HG03558 (cell line): ENCODE results near the gene OAF.
"Not testable (repeated sequence)": the region's sequence is repeated elsewhere in the genome, so short reads cannot be mapped to it uniquely, and the experiment has no call there.

ENCODE experiments used
- ATAC-seq: cut with Tn5 transposase; IDR thresholded peaks from one replicate; pipeline ENCODE4 v1.9.1; 2021; ENCODE audit warnings: moderate number of reproducible peaks; ENCODE audit not compliant: unreplicated experiment; ENCODE audit errors: extremely low read depth

OAF gene

DNA sequence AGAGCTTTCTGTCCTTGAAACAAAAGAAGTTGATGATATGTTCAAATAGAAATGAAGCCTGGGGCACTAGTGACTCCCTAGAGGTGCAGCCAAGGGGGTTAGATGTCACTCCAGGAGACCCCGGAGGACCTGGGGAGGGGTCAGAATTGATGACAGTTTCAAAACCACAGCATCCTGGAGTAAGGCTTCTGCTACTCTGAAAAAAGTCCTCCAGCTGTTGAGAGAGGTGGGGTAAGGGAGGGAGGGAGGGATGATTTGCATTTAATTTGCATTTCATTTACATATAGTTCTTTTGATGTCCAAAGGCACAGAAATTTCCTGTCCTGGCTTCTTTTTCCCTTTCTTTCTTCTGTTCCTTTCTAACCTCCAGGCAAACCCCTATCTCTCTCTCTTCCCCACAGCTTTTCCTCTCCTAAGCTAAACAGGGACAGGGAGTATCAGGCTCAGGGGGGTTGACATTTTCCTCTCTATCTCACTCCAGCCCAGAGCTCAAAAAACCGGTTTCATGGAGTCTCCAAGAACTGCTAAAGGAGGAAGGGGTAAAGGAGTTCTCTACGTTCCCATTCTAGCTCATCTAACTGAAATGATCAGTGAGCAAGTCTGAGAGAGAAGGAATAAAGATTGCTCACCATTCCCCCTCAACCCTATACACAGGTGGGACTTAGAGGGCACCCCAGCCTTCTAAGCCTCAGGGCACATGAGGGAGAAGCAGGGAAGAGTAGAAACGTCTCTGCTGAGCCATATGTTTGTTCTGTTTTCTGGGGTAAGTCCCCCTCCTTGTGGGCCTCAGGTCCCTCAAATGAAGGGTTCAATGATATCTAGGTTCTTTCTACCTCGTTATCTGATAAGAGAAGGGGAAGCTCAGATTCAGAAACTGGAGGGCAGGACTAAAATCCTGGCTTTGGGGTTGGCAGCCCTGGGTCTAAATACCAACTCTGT is 25.6 kb downstream of the OAF start:
- no peak for ATAC-seq

DNA sequence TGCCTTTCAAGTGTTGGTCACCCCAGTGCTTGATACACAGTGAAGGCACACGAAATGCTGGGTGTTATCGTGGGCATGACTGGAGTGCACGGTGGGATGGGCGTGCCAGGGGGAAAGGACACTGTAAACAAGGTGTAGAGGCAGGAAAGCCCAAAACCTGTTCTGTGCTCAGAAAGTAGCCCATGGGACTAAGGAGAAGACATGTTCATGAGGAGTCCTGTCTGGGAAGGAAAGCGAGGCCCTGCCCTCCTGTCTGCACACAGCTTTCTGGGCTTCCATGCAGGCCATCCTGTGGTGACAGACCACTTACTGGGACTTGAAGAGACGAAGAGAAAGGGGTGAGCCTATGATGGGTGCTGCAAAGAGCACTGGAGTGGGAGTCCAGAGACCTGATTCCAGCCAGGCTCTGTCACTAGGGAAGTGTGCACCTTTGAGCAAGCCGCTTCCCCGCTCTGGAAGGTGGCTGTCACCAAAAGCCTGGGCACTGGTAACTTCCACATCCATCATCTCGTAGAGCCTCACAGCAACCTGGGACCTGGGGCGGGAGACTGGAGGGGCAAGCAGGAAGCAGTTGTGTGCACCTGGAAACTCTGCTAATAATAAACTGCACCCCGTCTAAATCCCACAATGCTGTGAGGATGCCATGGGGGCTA is 28.3 kb downstream of the OAF start:
- no peak for ATAC-seq

DNA sequence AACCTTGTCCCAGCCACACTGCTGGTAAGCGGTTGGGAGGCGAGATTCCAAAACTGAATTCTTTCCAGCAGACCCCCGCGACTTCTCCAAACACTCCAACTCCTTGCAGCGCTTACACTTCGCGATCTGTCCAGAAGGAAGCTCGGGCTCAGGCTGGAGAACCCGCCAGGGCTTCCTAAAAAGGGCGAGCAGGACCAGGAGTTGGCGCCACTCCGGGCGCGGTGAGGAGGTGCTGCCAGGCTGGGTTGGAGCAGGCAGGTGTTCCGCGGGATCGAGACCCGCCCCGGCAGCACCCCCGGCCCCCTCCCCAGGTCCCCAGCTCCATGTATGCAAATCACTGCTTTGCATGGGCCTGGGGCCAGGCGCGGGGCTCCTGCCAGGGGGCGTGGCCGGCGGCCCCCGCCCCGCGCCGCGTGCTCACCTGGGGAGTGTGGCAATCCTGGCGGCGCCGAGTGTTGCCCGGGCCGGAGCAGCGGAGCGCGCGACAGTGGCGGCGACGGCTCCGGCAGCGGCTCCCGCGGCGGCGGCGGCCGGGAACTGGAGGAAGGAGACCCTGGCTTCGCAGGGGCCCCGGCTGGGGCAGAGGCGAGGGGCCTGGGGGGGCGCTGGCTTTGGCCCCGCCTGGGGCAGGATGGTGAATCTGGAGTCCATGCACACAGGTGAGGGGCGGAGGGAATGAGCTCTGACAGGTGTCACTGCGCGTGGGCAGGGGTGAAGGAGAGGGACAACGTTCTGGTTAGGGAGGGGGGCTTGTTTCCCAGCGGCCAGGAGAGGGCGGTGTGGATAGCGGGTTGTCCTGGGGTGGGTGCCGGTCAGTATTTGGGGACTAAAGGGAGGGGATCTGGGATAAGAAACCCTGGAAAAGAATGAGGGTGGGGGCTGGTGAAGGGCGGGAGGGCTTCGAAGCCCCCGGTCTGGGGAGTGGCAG is 29.1 kb downstream of the OAF start, which contains the start of gene POU2F3:
Gene POU2F3 (plus strand): TSS at position 428 of the 928 bp plus-strand sequence. CDS start 204 bp downstream, at position 632.
- no peak for ATAC-seq

DNA sequence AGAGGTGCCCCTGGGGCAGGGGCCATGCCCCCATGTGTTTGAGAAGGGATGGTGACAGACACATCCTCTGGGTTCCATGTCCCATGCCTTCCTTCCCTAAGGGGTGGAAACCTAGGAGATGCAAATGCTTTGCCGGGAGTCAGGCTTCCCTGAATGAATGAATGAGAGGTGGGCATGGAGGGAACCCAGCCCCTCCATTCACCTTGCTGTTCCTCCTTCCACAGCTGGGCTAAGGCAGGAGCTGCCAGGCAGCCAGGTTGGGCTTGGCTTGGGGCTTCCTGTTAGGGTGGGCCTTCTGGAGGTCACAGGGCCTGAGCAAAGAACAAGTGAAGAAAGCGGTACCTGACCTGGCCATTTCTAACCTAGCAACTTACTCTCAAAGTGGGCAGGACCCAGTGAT is 30.0 kb downstream of the OAF start:
- no peak for ATAC-seq

DNA sequence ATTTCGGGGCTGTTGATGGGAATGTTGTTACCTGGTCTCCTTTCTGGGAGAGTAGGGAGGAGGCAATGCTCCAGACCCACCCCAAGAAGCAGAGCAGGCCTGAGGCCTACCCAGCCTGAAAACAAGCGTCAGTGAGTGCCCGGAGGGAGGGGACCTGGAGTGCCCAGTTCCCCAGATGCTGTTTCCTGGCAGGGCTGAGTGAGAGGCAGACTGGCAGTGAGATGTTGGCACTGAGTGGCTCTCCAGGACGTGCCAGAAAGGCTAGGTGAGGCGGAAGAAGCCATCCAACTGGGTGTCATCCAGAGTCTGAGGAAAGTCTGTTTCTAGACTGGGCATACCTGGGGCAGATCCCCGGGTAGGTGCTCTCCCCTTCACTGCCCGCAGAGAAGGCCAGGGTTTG is 30.4 kb downstream of the OAF start:
- ATAC-seq, result no peak

DNA sequence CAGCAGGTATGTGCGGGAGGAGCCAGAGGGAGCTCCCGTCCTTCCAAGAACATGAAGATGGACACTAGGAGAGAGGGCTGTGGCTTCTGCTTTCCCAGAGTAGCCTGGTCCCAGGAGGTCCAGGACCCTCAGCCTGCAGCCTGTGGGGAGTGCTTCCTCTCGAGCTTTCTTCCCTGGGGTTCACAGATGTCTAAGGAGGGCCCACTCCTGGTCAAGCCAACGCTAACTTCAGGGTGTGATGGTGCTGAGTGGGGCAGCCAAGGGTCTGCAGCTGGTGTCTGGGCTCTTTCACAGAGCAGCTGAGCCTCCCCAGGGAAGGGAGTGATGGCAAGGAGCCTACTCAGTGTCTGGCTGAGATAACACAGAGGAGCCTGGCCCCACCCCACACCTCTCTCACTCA is 32.4 kb downstream of the OAF start:
- no peak for ATAC-seq

DNA sequence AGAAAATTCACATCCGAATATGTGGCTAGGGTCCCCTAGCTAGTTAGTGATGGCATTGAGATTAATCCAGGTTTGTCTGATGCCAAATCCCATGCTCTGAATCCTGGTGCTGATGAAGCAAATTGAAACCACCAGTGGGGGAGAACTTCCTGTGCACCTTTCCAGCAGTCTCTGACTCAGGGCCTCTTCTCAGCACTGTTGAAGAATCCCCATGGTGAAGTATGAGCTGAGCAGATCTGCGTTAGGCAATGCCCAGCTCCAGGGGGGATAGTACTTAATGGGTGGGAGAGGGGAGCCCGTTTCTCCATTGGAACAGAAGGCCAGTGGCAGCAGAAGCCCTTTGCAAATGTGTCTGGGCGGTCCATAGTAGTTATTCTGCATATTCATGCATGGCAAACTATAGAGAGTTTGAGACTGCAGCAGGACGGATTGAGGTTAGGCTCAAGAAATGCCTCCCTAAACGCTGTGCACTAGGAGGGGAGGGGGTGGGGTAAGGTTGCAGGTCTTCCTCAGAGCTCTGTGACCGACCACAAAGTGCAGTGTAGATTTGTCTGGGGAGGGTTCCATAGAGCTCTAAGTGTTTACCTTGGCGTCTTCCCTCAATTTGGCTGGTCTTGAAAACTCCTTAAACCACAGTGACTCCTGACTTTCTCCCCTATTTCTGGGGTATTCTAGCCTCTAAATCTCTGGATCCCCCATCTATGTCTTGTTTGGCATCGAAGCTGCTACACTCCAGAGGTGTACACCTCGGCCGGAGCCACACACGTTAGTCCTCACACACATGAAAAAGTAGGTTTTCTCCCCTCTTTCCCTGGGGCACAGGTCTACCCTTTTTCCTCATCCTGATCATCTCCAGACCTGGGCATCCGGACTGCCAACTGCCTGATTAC is 33.9 kb downstream of the OAF start:
- no peak for ATAC-seq

DNA sequence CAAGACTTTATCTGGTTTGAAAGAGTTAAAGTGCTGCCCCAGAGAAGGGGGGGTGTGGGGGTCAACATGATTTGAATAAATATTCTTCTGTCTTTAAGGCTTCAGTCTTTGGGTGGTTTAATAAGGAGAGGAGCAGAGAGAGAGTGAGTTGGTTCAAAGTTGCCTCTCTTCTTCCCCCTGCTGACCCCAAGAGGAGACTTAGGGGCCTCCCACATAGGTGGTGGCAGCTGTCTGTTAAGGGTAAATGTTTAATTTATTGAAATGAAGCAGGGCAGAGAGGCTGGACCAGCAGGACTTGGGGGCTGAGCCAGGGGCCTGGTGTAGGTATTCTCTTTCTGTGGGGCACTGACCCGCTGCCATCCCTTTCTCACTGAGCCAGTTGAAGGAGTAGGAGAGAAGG is 34.6 kb downstream of the OAF start:
- ATAC-seq, result no peak

DNA sequence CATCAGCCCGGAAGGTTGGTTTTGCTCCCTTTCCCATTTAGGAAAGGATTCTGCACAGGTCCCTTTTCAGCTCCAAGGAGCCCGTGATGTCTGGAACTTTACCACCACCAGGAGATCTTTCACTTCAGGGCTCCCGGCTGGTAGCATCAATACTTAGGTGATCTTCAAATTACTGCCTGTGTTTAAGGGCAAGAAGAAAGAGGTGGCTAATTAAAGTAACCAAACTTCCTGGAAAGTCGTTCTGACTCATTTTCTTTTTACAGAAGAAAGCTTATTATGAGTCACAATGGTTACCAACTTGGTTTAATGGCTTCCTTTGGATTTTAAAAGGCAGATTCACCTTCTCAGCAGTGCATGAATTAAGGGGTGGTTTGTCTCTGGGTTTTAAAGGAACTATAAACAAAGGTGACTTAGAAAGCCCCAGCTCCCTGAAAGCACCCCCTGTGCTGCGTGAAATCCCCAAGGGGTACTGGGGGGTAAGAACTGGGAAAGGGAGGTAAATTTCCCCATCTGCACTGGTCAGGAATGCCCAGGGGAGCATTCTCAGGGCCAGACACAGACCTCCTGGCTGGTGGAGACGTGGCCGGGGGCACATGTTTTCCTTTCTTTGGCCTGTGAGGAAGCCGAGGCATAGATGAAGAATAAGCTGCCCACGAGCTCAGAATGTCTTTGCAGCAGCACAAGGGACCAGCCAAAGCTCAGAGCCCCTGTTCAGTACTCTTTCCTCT is 37.9 kb downstream of the OAF start:
- peak; percentile 66 for ATAC-seq

DNA sequence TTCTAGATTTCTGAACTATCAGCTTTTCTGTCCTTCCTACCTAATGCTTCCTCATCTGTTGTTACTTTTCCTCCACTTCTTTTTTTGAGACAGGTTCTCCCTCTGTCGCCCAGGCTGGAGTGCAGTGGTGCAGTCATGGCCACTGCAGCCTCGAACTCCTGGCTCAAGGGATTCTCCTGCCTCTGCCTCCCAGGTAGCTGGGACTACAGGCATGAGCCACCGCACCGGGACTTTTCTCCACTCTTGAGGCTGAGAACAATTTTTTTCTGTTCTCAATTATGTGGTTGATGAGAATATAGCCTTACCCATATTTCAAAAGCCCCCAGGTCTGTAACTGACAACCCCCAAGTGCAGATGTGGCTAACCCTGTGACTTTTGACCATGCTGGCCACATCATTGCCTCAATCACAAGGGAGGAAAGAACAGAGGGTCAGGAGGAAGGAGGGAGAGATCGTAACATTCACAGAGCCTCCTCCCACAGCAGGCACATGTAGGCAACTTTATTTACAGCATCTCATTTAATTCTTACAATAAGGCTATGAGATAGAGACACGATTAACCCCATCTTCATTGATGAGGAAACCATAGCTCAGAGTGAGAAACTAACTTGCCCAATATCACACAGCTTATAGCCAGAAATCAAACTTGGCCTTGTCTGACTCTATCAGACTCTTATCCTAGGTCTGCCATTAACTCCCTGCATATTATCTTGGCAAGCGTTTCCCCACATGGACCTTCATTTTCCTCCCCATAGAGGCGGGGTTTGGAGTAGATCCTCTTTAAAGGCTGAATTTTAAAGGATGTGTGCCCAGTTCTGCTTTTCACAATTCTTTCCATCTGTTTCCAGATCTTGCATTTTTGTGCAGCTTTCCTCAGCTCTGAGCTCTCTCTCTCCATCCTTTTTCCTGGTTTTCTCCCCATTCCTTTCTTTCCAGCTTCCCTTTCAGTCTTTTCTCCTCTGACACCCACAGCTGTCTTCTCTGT is 38.7 kb downstream of the OAF start:
- no peak for ATAC-seq

DNA sequence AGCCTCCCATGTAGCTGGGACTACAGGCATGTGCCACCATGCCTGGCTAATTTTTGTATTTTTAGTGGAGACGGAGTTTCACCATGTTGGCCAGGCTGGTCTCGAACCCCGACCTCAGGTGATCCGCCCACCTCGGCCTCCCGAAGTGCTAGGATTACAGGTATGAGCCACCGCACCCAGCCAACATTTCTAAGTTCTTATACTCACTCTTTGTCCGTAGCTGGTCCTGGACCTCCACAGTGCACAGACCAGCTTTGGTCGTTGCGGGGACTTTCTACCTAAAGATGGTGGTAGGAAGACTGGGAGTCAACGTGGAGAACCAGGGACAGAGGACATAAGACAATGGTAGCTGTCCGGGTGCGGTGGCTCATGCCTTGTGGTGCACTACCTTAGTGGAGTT is 42.5 kb downstream of the OAF start:
- not testable (repeated sequence) for ATAC-seq

DNA sequence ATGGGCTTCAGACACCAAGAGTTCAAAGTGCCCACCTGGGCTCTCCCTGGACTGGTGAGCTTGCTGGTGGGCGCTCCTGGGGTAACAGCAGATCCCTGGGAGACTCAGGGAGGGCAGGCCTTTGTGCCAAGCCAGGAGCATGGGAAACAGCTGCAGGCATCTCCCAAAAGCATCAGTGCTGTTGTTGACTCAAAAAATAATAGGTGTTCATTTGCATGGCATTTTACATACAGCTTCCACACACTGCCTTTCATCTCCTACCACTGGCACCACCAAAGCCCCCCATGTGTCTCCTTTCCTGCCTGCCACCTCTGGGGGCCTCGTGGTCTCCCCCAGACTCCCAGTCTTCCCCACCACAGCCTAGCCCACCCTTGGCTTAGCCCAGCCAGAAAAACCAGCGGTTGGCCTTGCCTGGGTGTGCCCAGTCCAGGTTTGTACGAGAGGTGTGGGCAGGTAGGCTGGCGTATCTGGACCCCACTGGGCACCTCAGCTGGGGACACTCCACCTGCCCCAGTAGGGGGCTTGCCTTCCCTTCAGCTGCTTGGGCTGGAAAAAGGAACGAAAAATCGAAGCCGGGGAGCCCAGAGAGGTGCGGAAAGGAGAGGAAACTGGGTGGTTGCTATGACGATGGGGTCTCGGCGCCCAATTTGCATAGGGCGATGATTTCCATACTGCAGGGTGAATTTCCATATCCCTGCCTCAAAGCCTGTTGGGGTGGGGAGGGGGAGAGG is 44.1 kb downstream of the OAF start:
- ATAC-seq, result no peak

DNA sequence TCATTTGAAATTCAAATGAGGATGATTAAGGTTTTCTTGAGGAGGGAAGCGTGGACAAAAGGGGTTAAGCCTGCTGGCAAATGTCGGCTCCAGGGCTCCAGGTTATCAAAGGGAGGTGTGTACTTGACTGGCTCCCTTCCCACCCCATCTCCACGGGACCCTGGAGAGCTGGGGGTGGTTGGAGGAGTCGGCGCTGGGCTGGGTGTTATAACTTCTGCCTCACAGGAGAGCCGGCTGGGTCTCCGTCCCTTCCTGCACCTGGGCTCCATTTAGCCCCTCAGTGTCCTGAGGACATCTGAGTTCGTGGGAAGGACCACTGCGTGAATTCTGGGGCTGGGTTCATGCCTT is 44.7 kb downstream of the OAF start:
- ATAC-seq, result no peak

DNA sequence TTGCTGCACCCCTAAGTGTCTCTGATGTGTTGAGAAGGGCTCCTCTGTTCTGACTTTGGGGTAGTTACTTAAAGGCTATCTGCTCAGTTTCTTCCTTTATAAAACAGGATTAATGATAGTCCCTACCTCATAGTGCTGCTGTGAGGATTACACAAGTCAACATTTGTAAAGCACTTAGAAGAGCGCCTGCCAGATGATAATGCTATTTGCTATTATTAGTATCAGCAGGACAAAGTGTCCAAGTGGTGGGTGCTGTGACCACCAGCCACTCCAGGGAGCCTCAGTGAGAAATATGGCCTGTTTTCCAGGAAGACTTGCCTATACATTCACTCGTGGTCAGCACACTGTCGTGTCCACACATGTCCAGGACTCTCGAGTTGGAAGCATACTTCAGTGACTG is 45.3 kb downstream of the OAF start:
- no peak for ATAC-seq

DNA sequence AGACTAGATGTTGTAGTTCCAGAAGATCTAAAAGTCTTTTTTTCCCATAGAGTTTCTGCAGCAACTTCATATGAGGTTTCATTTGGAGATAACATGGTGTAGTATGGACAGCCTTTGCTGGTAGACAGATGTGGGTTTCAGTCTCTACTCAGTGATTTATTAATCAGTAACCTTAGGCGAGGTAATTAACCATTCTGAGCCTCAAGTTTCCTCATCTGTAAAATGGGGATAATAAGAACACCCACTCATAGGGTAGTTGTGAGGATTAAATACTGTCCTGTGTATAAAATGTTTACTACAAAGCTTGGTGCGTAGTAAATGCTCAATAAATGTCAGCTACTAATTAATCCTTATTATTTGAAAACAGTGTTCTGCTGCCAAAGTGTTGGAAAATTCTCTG is 45.9 kb downstream of the OAF start:
- no peak for ATAC-seq

DNA sequence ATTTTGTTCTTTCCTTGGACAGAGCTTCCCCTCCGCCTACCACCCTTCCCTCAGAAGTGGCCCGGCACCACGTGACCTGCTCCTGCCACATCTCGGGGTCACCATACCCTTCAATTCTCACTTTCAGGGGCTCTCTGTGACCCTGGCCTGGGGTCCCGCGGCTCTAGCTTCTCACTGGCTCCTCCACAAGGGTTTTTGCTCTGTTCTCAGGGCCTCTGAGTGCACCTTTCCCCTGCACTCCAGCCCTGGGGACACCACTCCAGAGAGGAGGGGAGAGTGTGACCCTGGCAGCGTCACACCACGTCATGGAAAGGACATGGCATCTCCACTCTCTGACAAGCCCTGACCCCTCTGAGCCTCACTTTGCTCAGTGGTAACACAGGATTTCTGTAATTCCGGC is 46.5 kb downstream of the OAF start:
- no peak for ATAC-seq

DNA sequence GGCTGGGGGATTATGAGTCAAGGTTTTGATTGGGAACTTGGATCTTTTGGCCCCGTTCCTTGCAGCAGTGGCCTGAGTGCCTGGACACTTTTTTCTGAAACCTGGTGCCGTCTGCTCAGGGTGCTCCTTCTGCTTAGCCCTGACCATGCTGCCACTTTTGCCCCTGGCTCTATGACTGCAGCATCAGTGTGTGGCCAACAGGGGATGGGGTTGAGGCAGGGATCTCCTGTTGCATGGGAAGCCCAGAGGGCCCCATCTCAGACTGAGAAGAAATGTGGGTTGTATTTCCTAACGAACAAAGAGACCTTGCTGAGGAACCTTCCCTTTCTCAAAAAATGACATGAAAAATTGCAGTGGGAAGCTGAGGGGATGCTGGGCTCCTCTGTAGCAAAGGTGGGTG is 47.8 kb downstream of the OAF start:
- no peak for ATAC-seq
